KMS-11 (cell line): ENCODE data around the gene LCE1A.

Experiments used
- H2AFZ ChIP-seq: fragments of 200-600 bp; sonication (generic); 2 replicates; pipeline ENCODE4 v1.6.1; 2016; ENCODE audit warnings: antibody characterized with exemption, mixed run types, low read depth
- H3K27ac ChIP-seq: fragments of 200-600 bp; sonication (generic); 2 replicates; pipeline ENCODE4 v1.6.1; 2016; ENCODE audit warnings: mild to moderate bottlenecking, mixed run types
- H3K27me3 ChIP-seq: fragments of 200-600 bp; sonication (generic); 2 replicates; pipeline ENCODE4 v1.6.1; 2017; ENCODE audit warnings: mild to moderate bottlenecking, low read depth, mixed run types, moderate library complexity; ENCODE audit not compliant: insufficient read depth
- H3K36me3 ChIP-seq: fragments of 200-600 bp; sonication (generic); 2 replicates; pipeline ENCODE4 v1.6.1; 2017; ENCODE audit warnings: mild to moderate bottlenecking, mixed run types; ENCODE audit not compliant: insufficient read depth
- H3K4me1 ChIP-seq: fragments of 200-600 bp; sonication (generic); 2 replicates; pipeline ENCODE4 v1.6.1; 2016; ENCODE audit warnings: mild to moderate bottlenecking, low read depth, mixed run types; ENCODE audit not compliant: poor library complexity, severe bottlenecking
- H3K4me2 ChIP-seq: fragments of 200-600 bp; sonication (generic); 2 replicates; pipeline ENCODE4 v1.7.0; 2016; ENCODE audit warnings: mild to moderate bottlenecking, mixed run types
- H3K4me3 ChIP-seq: fragments of 200-600 bp; sonication (generic); IDR thresholded peaks from 2 replicates; pipeline ENCODE4 v1.6.1; 2017; ENCODE audit warnings: low read depth, low read length, mixed read lengths; ENCODE audit not compliant: insufficient read depth
- H3K79me2 ChIP-seq: fragments of 200-600 bp; sonication (generic); 2 replicates; pipeline ENCODE4 v1.6.1; 2016; ENCODE audit warnings: low read depth, mixed run types; ENCODE audit not compliant: insufficient read depth
- H3K9ac ChIP-seq: fragments of 200-600 bp; sonication (generic); 2 replicates; pipeline ENCODE4 v1.6.1; 2016; ENCODE audit warnings: mild to moderate bottlenecking, mixed run types
- H4K20me1 ChIP-seq: fragments of 200-600 bp; sonication (generic); 2 replicates; pipeline ENCODE4 v1.6.1; 2016; ENCODE audit warnings: mild to moderate bottlenecking, mixed run types; ENCODE audit not compliant: insufficient read depth
- CTCF ChIP-seq: fragments of 200-600 bp; sonication (generic); conservative IDR thresholded peaks from 2 replicates; pipeline ENCODE4 v1.6.1; 2017; ENCODE audit warnings: low read depth, mild to moderate bottlenecking, antibody characterized with exemption, low read length, moderate library complexity, mixed read lengths

The LCE1A gene

GRCh38 chr1:152866321-152866720 lies 39.0 kb downstream of the LCE1A start:
- Histone ChIP-seq H3K9ac (no peak overlapping the region), H3K27ac (no peak overlapping the region), H3K36me3 (no peaks in the 10 kb centered on the region), H3K79me2 (no peaks in the 10 kb centered on the region), H3K4me1 (no peaks in the 10 kb centered on the region), H4K20me1 (no peaks in the 10 kb centered on the region), H3K4me3 (no peak overlapping the region), H2AFZ (no peak overlapping the region), H3K27me3 (no peaks in the 10 kb centered on the region), H3K4me2 (no peak overlapping the region)
- no peak for TF ChIP-seq CTCF

GRCh38 chr1:152869808-152870419 lies 42.6 kb downstream of the LCE1A start:
- peak; percentile 84 for TF ChIP-seq CTCF
- H3K79me2 ChIP-seq: no peaks in the 10 kb centered on the region
- no peaks in the 10 kb centered on the region for H3K4me1 ChIP-seq
- no peak overlapping the region for H2AFZ ChIP-seq
- no peak overlapping the region for H3K27ac ChIP-seq
- no peak overlapping the region for H3K4me3 ChIP-seq
- H4K20me1 ChIP-seq: no peaks in the 10 kb centered on the region
- H3K36me3 ChIP-seq: no peaks in the 10 kb centered on the region
- no peak overlapping the region for H3K4me2 ChIP-seq
- H3K27me3 ChIP-seq: no peaks in the 10 kb centered on the region
- no peak overlapping the region for H3K9ac ChIP-seq

DNA sequence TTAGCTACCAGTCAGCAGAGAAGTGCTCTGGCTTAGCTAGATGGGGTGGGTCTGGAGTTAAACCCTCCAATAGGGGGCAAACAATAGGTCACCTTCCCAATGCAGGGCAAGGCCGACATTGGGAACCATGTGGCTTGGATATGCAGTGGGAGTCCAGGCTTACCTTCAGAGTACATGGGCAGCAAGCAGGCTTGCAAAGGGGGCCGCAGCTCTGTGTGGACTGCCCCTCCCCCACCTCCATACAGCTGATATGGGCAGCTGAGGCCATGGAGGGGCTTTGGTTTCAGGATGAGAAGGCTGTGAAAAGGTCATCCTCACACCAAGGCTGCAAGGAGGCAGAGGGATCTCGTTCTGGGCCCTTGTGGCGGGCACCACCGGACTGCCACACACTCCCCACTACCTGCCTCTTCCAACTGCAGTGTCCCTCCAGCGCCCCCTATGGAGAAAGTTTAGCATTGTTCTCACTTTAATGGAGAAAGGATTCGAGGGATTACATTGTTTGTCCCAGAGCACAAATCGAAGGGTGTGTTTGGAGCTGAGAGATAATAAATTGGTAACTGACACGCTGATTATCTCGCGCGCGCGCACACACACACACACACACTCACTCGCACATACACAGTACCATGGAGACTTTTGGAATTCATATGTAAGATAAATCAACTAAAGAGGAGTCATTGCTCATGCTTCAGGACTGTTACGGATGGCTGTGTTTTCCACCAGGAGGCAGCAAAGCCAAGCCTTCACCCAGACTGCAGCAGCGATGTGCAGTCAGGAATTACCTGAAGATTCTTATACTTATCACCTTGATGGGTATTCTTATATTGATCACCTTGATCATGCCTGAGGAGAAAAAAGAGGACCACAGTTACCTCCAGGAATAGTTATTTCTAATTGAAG lies 43.8 kb downstream of the LCE1A start:
- no peak overlapping the region; the same call in 1 of the 2 replicates for H2AFZ ChIP-seq
- H3K9ac ChIP-seq: no peak overlapping the region
- no peak overlapping the region for H3K4me3 ChIP-seq
- no peaks in the 10 kb centered on the region for H3K4me1 ChIP-seq
- H3K79me2 ChIP-seq: no peaks in the 10 kb centered on the region
- no peak overlapping the region for H3K4me2 ChIP-seq
- H3K27me3 ChIP-seq: no peaks in the 10 kb centered on the region
- no peak overlapping the region for H3K27ac ChIP-seq
- H3K36me3 ChIP-seq: no peaks in the 10 kb centered on the region
- TF ChIP-seq CTCF: peak; percentile 96
- no peaks in the 10 kb centered on the region for H4K20me1 ChIP-seq

DNA sequence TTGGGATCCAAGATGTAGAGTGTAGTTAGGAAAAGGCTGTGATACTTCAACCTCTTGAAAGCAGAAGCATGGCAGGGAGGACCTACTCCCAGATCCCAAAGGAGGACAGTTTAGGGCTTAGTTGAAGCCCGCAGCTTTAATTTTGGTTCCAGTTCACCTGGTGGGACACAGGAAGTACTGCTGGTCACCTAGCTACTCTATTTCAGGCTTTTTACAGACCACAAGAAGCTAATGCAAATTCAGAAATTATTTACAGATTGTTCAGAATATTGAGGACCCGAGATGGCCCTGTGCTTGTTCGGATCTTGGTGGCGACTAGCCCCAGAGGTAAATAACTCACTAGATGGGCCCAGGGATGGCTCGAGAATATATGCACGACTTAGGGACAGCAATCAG lies 44.5 kb downstream of the LCE1A start:
- no peak for TF ChIP-seq CTCF
- Histone ChIP-seq H2AFZ (no peak overlapping the region), H3K4me1 (no peaks in the 10 kb centered on the region), H4K20me1 (no peaks in the 10 kb centered on the region), H3K4me2 (no peak overlapping the region), H3K27me3 (no peaks in the 10 kb centered on the region), H3K4me3 (no peak overlapping the region), H3K27ac (no peak overlapping the region), H3K9ac (no peak overlapping the region), H3K79me2 (no peaks in the 10 kb centered on the region), H3K36me3 (no peaks in the 10 kb centered on the region)
